Testis (tissue), 2 donors: ENCODE measurements around the gene ARID3A.

Source experiments
- POLR2A ChIP-seq: fragments of 450-650 bp; IDR thresholded peaks from one replicate; pipeline ENCODE4 v1.6.1; 2017; ENCODE audit warnings: antibody characterized with exemption, mild to moderate bottlenecking, moderate library complexity
- TF ChIP-seq, protein P1 (sequence below), 3 experiments: fragments of 450-650 bp in 2 of 3; fragments of 200-600 bp in 1 of 3; sonication (generic) in 1 of 3; IDR thresholded peaks; one replicate each; pipeline ENCODE4 v1.5.1; 2016 to 2019; ENCODE audit warnings: antibody characterized with exemption in 3 of 3, mild to moderate bottlenecking in 2 of 3, moderate library complexity in 1 of 3

DNA sequence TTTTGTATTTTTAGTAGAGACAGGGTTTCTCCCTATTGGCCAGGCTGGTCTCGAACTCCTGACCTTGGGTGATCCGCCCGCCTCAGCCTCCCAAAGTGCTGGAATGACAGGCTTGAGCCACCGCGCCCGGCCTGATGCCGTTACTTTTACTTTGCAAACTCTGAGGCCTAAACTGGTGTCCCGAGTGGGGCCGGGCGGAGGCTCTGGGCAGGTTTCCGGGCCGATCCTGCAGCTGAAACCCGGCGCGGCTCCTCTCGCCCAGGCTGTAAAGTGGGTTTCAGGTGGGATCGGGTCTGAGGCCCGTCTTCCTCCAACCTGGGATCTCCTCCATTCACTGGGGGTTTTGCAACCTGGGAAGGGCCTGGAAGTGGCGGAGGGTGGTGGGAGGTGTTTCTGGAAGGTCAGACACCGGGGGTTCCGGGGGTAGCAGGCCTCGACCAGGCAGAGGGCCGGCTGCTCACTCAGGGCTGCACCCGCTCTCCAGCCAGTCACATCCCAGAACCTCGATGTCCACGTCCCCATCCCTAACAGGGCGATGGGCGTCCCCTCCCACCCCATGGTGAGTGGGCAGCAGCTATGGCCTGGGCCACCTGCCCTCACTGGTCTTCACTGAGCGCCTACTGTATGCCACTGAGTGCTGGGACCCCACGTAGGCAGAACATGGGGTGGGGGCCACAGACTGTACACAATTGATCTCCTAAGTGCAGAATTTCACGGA, 37.0 kb downstream of the ARID3A start:
- TF ChIP-seq POLR2A: no peak
- TF ChIP-seq, protein P1, sequence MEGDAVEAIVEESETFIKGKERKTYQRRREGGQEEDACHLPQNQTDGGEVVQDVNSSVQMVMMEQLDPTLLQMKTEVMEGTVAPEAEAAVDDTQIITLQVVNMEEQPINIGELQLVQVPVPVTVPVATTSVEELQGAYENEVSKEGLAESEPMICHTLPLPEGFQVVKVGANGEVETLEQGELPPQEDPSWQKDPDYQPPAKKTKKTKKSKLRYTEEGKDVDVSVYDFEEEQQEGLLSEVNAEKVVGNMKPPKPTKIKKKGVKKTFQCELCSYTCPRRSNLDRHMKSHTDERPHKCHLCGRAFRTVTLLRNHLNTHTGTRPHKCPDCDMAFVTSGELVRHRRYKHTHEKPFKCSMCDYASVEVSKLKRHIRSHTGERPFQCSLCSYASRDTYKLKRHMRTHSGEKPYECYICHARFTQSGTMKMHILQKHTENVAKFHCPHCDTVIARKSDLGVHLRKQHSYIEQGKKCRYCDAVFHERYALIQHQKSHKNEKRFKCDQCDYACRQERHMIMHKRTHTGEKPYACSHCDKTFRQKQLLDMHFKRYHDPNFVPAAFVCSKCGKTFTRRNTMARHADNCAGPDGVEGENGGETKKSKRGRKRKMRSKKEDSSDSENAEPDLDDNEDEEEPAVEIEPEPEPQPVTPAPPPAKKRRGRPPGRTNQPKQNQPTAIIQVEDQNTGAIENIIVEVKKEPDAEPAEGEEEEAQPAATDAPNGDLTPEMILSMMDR (IDR thresholded peaks at IDR 0.05): no peak
